ENCODE measurements around the gene IL6.
"Not testable (repeated sequence)": the region's sequence is repeated elsewhere in the genome, so short reads cannot be mapped to it uniquely, and the experiment has no call there.

IL6 gene

DNA sequence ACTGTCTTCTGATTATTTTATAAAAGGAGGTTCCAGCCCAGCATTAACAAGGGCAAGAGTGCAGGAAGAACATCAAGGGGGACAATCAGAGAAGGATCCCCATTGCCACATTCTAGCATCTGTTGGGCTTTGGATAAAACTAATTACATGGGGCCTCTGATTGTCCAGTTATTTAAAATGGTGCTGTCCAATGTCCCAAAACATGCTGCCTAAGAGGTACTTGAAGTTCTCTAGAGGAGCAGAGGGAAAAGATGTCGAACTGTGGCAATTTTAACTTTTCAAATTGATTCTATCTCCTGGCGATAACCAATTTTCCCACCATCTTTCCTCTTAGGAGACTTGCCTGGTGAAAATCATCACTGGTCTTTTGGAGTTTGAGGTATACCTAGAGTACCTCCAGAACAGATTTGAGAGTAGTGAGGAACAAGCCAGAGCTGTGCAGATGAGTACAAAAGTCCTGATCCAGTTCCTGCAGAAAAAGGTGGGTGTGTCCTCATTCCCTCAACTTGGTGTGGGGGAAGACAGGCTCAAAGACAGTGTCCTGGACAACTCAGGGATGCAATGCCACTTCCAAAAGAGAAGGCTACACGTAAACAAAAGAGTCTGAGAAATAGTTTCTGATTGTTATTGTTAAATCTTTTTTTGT lies 2.3 kb downstream of the IL6 start:
- no peak for DNase-seq

DNA sequence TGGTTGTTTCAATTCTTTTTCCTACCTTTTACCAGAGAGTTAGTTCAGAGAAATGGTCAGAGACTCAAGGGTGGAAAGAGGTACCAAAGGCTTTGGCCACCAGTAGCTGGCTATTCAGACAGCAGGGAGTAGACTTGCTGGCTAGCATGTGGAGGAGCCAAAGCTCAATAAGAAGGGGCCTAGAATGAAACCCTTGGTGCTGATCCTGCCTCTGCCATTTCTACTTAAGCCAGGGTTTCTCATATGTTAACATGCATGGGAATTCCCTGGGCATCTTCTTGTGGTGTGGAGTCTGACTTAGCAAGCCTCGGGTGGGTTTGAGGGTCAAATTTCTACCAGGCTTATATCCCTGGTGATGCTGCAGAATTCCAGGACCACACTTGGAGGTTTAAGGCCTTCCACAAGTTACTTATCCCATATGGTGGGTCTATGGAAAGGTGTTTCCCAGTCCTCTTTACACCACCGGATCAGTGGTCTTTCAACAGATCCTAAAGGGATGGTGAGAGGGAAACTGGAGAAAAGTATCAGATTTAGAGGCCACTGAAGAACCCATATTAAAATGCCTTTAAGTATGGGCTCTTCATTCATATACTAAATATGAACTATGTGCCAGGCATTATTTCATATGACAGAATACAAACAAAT lies 3.2 kb downstream of the IL6 start:
- no peak for DNase-seq

DNA sequence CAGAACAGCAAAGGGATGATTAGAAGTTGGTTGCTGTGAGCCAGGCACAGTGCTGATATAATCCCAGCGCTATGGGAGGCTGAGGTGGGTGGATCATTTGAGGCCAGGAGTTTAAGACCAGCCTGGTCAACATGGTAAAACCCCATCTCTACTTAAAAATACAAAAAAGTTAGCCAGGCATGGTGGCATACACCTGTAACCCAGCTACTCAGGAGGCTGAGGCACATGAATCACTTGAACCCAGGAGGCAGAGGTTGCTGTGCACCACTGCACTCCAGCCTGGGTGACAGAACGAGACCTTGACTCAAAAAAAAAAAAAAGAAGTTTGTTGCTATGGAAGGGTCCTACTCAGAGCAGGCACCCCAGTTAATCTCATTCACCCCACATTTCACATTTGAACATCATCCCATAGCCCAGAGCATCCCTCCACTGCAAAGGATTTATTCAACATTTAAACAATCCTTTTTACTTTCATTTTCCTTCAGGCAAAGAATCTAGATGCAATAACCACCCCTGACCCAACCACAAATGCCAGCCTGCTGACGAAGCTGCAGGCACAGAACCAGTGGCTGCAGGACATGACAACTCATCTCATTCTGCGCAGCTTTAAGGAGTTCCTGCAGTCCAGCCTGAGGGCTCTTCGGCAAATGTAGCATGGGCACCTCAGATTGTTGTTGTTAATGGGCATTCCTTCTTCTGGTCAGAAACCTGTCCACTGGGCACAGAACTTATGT lies 4.1 kb downstream of the IL6 start:
- DNase-seq: no peak

DNA sequence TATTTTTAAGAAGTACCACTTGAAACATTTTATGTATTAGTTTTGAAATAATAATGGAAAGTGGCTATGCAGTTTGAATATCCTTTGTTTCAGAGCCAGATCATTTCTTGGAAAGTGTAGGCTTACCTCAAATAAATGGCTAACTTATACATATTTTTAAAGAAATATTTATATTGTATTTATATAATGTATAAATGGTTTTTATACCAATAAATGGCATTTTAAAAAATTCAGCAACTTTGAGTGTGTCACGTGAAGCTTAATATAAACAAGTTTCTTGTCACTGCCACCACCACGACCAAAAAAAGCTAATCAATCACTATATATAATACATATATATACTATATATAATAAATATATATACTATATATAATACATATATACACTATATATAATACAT lies 4.8 kb downstream of the IL6 start:
- DNase-seq: no peak

DNA sequence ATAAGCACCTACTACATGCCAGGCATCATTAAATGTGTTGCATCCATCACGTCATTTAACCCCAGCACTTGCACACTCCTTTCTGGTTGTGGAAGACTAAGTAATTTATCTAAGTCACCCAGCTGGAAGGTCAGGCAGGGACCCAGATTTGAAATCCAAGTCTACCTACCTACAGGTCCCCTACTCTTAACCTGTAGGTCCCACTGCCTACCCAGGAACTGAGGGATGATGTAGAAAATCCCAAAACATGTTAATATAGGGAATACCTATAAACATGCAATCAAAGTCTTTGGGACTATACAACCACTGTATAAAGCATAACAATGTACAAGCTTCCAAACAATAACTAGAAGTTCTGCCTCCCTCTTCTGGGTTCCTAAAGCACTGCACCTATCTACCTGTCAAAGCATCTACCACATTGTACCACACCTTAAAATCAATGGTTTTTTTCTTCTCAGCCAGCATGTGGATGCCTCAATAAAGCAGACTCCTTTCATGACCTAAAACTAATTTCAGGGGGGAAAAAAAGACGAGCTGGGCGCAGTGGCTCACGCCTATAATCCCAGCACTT lies 5.6 kb downstream of the IL6 start:
- no peak for DNase-seq

DNA sequence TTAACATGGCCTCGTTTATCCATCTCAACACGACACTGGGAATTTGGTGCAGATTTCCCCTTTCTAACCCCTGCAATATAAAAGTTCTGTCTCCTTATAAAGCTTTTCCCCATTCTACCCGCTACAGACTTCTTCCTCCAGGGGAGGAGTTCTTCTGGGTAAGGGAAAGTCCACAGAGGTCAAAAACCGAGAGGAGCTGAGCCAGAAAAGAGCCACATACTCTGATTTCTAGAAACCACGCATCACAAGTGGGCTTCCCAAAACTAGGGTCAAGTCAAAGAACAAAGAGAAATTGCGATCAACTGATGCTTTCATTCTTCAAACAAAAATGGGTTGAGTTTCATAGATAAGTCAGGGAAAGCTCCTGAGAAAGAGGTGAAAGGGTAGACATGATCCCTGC lies 6.8 kb downstream of the IL6 start:
- DNase-seq: no peak

DNA sequence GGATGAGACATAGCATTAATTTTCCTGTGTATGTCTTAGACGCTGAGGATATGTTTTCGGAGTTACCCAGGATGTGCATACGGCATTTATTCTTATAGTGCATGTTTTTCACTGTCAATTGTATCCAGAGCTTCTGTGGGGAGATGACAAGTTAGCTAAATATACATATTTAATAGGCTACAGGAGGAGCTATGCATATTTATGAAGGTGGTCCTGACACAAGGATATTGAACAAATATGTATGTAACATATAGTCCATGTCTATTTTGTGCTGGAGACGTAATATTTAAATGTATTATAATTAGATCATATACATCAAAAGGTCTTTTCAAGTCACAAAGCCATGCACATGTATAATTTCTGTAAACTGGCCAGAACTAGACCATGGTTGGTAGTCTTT lies 16.0 kb downstream of the IL6 start:
- DNase-seq: no peak

DNA sequence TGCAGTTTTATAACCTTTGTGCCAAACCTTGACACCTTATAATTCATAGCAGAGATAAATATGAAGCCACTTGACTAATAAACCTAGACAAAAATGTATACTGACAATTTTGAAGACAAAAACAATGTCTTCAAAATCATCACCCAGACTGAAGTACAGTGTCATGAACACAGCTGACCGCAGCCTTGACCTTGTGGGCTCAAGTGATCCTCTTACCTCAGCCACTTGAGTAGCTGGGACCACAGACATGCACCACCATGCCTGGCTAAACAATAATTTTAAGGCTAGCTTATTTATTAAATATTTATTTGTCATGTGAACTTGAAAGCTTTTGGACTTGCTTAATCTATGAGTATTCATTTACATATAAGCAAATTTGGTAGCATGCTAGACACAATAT lies 24.3 kb downstream of the IL6 start:
- DNase-seq: no peak

DNA sequence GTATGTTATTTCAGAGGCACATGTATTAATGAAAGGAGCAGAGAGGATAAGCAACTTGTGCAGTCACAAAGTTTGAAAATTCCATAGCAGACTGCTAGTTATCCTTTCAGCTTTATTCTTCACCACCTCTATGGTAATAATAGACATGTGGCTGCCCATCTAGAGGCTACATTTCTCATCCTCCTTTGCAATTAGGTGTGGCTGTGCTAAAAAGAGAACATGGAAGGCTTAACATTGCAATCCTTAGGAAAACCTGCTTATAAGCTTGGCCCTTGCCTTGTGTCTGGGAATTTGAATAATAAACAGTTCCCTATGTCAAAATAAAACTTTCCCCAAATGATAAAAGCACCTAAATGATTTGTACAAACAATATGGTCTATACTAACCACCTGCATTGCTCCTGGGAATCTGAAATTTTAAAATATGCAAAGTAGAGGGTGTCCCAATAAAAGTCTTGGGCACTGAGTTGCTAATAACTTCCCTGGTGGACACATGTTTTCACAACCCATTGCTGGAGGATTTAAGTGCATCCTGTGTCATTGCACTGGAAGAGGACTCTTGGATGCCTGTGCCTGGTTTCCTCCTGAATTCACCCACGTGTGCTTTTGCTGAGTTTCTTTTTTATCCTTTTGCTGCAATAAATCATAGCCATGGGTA lies 30.5 kb downstream of the IL6 start:
- DNase-seq: no peak

DNA sequence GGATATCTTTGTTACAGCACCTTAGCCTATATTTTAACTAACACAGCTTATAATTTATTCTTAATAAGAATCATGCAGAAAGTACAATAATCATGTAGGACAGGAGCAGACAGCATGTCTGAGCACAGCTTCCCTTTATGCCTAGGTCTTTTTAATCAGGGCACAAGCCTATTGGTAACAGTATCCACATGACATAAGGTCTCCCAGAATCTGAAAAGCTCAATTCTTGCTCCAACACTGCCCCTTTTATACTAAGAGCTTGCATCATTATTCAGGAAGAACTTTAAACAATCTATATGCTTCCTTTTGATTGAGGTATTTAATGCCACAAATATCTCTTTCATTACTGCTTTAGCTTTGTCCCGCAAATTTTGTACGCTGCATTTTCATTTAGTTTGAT lies 31.6 kb downstream of the IL6 start:
- DNase-seq: no peak

DNA sequence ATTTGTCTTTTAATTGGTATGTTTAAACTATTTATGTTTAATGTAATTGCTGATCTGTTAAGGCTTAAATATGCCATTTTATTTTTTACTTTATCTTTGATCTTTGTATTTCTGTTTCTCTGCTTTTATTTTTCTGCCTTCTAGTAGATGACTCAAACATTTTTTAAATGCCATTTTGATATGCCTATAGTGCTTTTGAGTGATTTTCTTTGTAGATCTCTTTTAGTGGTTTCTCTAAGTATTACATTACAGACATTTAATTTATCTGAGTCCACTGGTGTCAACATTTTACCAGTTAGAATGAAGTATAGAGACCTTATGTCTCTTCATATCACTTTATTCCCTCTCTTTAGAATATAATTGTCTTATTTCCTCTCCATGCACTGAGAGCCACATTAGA lies 32.7 kb downstream of the IL6 start:
- no peak for DNase-seq

DNA sequence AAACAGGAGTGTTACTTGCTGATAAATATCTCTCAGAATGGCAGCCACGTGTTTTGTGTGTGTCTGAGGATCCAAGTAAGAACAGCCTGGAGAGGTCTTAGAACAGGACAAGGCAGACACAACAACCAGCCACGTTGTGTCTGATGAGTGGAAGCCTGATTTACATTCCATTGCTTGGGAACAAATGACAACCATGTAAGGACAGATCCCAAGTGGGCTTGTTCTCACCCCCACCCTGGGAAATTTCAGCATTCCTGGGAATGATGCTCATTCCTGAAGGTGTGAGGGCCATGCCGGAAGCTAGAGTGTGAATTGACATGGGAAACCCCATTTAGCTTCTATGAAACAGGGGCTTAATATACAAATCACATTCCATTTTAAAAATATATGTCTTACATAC lies 35.9 kb downstream of the IL6 start:
- no peak for DNase-seq

DNA sequence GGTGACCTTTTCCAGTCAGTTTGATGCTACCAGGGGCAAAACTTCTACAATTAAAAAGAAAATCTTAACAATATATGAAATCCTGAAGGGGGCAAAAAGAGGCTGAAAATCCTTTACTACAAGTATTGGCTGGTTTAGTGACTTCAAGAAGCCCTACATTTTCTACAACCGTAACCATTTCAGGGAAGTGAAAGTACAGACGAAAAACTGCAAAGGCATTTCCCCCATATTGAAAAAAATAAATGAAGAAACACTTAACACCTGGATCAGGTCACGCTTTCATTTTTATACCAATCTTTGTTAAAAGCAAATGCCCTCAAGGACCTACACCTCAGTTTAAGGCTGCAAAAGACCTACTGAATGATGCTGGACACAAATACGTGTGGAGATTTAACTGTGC lies 38.6 kb downstream of the IL6 start:
- DNase-seq: no peak

DNA sequence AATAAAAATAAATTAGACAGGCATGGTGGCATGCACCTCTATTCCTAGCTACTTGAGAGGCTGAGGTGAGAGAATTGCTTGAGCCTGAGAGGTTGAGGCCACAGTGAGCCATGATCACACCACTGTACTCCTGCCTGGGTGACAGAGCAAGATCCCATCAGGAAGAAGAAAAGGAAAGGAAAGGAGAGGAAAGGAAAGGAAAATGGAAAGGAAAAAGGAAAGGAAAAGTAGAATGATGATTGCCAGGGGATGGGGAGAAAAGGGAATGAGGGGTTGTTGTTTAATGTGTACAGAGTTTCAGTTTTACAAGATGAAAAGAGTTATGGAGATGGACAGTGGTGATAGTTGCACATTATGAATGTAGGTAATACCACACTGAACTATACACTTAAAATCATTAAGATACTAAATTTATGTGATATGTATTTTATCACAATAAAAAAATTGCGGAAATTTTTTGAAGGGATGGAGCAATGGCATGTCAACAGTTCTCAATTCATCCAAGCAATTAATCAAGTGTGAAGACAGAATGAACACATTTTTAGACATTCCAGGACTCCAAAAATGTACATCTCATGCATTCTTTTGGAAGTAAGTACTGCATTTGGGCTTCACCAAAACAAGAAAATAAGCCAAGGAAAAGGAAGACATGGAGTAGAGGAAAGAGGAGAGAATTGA lies 44.3 kb downstream of the IL6 start:
- no peak for DNase-seq

DNA sequence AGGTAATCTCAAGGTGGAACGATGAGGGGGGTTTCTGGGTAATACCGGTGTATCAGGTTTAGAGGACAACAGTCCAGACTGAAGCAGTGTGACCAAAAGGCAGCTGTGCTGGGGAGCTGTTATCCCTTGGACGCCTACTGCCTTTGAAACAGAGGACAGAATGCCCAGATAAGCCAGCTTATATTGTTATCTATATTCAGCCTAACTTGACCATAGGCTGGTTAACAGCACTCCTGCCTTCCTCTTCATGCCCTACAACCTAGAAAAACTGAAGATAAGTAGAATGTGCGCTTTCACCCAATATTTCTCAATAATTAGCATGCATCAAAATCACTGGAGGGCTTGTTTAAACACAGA lies 44.9 kb downstream of the IL6 start:
- no peak for DNase-seq

DNA sequence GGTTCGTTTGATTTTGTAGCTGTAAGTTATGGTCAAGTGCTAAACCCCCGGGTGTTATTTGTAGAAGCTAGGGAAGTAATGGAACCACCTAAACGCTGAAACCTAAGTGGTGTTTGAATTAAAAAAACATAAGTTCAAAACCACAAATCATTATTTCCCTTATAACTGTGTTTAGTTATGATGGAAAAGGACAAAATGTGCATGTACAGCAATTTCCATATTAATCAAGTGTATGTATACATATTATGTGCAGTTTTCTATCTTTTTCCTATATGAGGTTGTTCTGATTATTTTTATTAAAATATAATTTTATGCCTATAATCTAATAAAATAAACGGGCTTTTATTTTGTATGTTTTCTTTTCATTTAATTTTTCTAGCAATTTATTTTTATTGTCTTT lies 45.9 kb downstream of the IL6 start:
- no peak for DNase-seq

DNA sequence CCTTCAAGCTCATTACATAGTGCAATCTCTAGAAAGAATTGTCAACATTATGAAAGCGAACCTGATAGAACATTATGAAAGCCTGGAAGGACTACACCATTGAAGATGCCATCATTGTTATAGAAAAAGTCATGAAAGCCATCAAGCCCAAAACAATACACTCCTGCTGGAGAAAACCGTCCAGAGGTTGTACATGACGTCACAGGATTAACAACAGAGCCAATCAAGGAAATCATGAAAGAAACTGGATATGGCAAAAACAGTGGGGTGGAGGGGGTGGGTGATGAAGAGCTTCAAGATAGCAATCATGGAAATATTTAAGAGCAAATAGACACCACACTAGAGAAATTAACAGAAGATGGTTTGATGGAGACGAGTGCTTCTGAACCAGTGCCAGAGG lies 50.0 kb downstream of the IL6 start:
- no peak for DNase-seq

DNA sequence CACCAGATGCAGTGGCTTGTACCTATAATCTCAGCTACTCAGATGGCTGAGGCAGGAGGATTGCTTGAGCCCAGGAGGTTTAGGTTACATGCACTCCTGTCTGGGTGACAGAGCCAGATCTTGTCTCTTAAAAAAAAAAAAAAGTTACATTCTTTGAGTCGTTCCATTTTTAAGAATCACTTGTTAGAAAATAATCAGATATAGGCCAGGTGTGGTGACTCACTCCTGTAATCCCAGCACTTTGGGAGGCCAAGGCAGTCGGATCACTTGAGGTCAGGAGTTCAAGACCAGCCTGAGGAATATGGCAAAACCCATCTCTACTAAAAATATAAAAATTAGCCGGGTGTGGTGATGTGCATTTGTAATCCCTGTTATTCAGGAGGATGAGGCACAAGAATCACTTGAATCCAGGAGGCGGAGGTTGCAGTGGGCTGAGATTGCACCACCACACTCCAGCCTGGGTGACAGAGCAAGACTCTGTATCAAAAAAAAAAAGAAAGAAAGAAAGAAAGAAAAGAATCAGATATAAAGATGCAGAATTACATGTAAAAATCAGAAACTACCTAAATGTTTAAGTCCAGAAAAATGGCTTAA lies 52.8 kb downstream of the IL6 start:
- not testable (repeated sequence) for DNase-seq

DNA sequence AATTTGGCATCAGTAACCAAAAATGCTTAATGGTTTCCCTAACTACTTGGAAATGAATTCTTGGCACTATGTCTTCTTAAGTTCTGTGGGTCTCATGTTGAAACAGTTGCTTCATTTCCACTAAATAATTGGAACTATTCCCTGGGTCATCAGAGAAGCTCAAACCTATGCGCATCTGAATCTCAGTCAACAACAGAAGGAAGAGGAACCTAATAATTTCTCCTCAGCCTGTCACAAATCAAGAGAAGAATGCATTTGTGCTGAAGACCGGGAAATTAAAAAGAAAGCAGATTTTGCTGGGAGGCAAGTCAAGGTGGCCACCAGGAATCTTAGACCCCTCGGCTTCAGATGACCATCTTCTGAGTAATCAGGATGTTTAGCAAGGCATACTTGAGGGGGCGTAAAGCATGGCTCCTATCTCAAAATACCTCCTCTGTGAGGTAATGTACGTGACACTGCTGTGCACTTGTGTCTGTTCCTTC lies 54.3 kb downstream of the IL6 start:
- no peak for DNase-seq

Measured in stimulated activated CD4-positive, alpha-beta T cell treated with anti-CD3 and anti-CD28 coated beads, Interleukin-15, amount 100 ng/mL, for 24 hours (primary cell).